ENCODE measurements around the gene MMADHC. TPM values are rescaled to one million over a fixed set of nuclear protein-coding genes. Genes with fewer than 3 reads are reported as not detected.

MMADHC gene
- total and polyA plus RNA-seq, 2 of the 4 experiments (the other 2 are of a cell fraction) = 62.6 to 112 TPM

GRCh38 chr2:149534674-149535073 is 52.9 kb downstream of the MMADHC start:
- CTCF ChIA-PET = no interaction called here
- H3K4me1 ChIP-seq (ENCODE audit: control insufficient read depth, insufficient read depth, low read length) = no peaks in the 10 kb centered on the region
- intact Hi-C loops (cut with micrococcal nuclease) = no loop called here
- H2BK120ac ChIP-seq (ENCODE audit: low read depth, low read length) = no peak overlapping the region
- H4K91ac ChIP-seq (ENCODE audit: insufficient read depth, low read depth, low read length) = no peak overlapping the region
- ATAC-seq (ENCODE audit: low read depth) (no peak), DNase-seq (no peak)
- H3K4me3 ChIP-seq (ENCODE audit: insufficient read depth, low read depth, low read length) = no peak overlapping the region
- no peaks in the 10 kb centered on the region for H4K20me1 ChIP-seq (ENCODE audit: insufficient read depth, low read length)
- H3K56ac ChIP-seq (ENCODE audit: extremely low read depth, insufficient read depth, low read length) = no peak overlapping the region
- POLR2A ChIA-PET (ENCODE audit: unreplicated experiment) = no interaction called here
- H3K4me2 ChIP-seq (ENCODE audit: low read depth, low read length) = no peak overlapping the region
- H3K14ac ChIP-seq (replicated peaks; ENCODE audit: low read depth, low read length) = no peak overlapping the region
- H3K23ac ChIP-seq (ENCODE audit: low read depth, low read length) = no peak overlapping the region
- no peak overlapping the region for H3K18ac ChIP-seq (ENCODE audit: low read depth, low read length)
- H3K4ac ChIP-seq (ENCODE audit: low read depth, low read length) = no peak overlapping the region
- H3K9ac ChIP-seq (ENCODE audit: low read depth, low read length) = no peak overlapping the region
- H3K9me1 ChIP-seq (ENCODE audit: insufficient read depth, low read length) = no peaks in the 10 kb centered on the region
- H3K27ac ChIP-seq (ENCODE audit: insufficient read depth, low read length) = no peak overlapping the region
- H4K5ac ChIP-seq (ENCODE audit: low read depth, low read length) = no peak overlapping the region
- in situ Hi-C loops (cut with MboI; ENCODE audit: low sequenced_read_pairs) = no loop called here
- no TSS peak for BruUV-seq (replicated peaks)
- no peak overlapping the region for H2AFZ ChIP-seq (replicated peaks; ENCODE audit: low read length, poor library complexity)
- H4K8ac ChIP-seq (ENCODE audit: low read depth in 2 of 2, low read length in 2 of 2) = no peak overlapping the region
- H3K36me3 ChIP-seq (ENCODE audit: control insufficient read depth, insufficient read depth, low read length) = no peaks in the 10 kb centered on the region
- H2AK5ac ChIP-seq (ENCODE audit: low read depth, low read length) = no peak overlapping the region
- dilution Hi-C loops (cut with HindIII; ENCODE audit: low sequenced_read_pairs, unreplicated experiment) = no loop called here
- H2BK15ac ChIP-seq (ENCODE audit: low read depth, low read length) = no peak overlapping the region
- no peaks in the 10 kb centered on the region for H3K79me1 ChIP-seq (ENCODE audit: low read depth in 1 of 2, low read length in 2 of 2)
- no peaks in the 10 kb centered on the region for H3K27me3 ChIP-seq (ENCODE audit: control insufficient read depth, insufficient read depth, low read length)
- no peak overlapping the region for H2BK5ac ChIP-seq (ENCODE audit: low read depth, low read length, poor library complexity, severe bottlenecking)
- TF ChIP-seq, protein P1, sequence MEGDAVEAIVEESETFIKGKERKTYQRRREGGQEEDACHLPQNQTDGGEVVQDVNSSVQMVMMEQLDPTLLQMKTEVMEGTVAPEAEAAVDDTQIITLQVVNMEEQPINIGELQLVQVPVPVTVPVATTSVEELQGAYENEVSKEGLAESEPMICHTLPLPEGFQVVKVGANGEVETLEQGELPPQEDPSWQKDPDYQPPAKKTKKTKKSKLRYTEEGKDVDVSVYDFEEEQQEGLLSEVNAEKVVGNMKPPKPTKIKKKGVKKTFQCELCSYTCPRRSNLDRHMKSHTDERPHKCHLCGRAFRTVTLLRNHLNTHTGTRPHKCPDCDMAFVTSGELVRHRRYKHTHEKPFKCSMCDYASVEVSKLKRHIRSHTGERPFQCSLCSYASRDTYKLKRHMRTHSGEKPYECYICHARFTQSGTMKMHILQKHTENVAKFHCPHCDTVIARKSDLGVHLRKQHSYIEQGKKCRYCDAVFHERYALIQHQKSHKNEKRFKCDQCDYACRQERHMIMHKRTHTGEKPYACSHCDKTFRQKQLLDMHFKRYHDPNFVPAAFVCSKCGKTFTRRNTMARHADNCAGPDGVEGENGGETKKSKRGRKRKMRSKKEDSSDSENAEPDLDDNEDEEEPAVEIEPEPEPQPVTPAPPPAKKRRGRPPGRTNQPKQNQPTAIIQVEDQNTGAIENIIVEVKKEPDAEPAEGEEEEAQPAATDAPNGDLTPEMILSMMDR (conservative IDR thresholded peaks at IDR 0.05; ENCODE audit: low read depth, low read length) = no peak
- TF ChIP-seq ELK1 (IDR thresholded peaks at IDR 0.05; ENCODE audit: borderline replicate concordance, low read depth, low read length) (no peak), SMC3 (IDR thresholded peaks at IDR 0.05; ENCODE audit: low read depth, low read length) (no peak), RAD21 (IDR thresholded peaks at IDR 0.05; ENCODE audit: low read length) (no peak), RFX5 (IDR thresholded peaks at IDR 0.05; ENCODE audit: low read depth, low read length) (no peak), MAFK (IDR thresholded peaks at IDR 0.05; ENCODE audit: low read depth, low read length) (no peak), MAZ (IDR thresholded peaks at IDR 0.05; ENCODE audit: borderline replicate concordance, low read depth, low read length) (no peak), CEBPB (IDR thresholded peaks at IDR 0.05; ENCODE audit: low read depth, low read length) (no peak), BHLHE40 (IDR thresholded peaks at IDR 0.05; ENCODE audit: low read depth, low read length) (no peak)
- H2AK9ac ChIP-seq (replicated peaks; ENCODE audit: low read depth, low read length, poor library complexity) = no peak overlapping the region
- whole genome bisulfite sequencing, 2 experiments (ENCODE audit: extremely low coverage in 2 of 2, insufficient read length in 1 of 2) = no CpG with 5 or more reads among the region's 7 CpGs
- H2BK20ac ChIP-seq (ENCODE audit: low read depth, low read length) = no peak overlapping the region
- no peaks in the 10 kb centered on the region for H3K9me3 ChIP-seq (ENCODE audit: control insufficient read depth, insufficient read depth, low read length)
